DMS153 (cell line): Measurements from ENCODE around the gene KRT78.
"Not testable (repeated sequence)": the region's sequence is repeated elsewhere in the genome, so short reads cannot be mapped to it uniquely, and the experiment has no call there.

Experiments
- DNase-seq: peaks from one replicate; lab custom pipeline; 2025; lab: John Stamatoyannopoulos, UW

Gene KRT78, protein sequence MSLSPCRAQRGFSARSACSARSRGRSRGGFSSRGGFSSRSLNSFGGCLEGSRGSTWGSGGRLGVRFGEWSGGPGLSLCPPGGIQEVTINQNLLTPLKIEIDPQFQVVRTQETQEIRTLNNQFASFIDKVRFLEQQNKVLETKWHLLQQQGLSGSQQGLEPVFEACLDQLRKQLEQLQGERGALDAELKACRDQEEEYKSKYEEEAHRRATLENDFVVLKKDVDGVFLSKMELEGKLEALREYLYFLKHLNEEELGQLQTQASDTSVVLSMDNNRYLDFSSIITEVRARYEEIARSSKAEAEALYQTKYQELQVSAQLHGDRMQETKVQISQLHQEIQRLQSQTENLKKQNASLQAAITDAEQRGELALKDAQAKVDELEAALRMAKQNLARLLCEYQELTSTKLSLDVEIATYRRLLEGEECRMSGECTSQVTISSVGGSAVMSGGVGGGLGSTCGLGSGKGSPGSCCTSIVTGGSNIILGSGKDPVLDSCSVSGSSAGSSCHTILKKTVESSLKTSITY

DNA sequence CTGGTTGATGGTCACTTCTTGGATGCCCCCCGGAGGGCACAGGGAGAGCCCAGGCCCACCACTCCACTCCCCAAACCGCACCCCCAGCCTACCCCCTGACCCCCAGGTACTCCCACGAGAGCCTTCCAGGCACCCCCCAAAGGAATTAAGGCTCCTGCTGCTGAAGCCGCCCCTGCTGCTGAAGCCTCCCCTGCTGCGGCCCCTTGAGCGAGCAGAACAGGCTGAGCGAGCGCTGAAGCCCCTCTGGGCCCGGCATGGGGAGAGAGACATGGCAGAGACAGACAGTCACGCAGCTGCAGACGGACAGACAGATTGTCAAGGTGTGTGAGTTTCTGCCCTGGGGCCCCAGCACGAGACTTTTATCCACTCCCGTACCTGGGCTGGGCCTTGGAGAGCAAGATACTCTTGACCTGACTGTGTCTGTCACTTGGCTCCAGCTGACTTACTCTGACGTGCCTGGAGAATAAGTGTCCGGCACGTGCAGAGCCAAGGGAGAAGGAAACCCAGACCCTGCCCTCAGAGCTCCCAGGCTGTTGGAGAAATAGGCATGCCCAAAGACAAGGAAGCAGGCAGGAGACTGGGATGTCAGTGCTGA, at the start of gene KRT78:
KRT78 (minus strand) TSS at position 334 of the 595 bp plus-strand sequence; CDS start at position 270, 64 bp downstream.
- DNase-seq, result no peak

DNA sequence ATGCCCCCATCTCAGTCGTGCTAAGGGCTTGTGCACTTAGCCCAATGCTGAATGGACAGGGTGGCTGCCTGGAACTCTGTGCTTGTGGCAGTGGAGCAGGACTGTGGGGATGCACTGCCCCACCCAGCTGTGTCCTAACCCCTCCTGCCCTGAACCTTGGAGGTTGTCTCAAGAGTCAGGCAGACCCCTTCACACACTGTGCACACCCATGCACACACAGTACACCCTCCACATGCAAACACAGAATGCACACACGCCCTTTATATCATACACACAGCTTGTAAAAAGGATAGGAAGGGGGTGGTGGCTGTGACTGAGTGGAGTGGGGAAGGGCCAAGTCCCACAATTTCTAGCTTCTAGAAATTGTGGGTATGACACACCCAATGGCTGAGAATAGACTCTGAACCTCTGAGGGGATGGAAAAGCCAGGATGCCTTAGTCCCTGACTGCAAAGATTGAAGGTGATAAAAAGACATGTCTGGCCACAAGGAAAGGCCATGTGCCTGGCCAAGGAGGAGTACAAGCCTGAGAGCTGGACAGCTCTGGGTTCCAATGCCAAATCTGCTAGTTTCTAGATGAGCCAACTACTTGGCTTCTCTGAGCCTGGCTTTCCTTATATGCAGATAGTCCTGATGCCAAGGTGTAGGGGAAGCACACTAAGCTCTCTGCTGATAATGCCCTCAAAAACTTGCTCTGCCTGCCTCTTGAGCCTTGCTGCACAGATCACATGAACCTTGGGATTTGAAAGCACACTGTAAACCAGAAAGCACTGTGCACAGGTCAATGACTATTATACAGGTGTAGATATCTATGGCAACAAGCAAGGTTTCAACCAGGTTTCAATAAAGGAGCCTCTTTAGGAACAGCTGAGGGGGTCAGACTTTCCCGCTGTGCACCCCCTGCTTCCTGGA, 47.7 kb upstream of the KRT78 start:
- DNase-seq, result no peak

DNA sequence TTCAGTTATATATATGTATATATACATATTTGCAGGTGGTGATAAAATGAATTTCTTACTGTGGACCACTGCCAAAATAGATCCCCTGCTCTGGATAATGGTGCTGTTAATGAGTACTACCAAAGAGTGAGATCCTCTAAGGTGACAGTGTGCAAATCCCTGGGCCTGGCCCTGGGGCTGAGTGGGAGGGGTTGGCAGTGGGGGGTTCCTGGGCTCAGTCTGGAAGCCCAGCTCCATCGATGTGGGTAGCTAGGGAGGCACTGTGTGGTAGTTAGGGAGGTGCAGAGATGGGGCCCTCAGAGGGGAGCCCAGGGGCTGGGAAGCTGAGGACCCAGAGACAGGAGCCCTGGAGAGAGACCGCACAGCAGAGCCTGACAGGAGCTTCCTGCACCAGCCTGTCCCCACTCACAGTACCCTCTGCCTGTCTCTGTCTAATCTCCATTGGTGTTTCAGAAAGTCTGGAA, 47.0 kb upstream of the KRT78 start:
- DNase-seq, result peak; percentile 76

DNA sequence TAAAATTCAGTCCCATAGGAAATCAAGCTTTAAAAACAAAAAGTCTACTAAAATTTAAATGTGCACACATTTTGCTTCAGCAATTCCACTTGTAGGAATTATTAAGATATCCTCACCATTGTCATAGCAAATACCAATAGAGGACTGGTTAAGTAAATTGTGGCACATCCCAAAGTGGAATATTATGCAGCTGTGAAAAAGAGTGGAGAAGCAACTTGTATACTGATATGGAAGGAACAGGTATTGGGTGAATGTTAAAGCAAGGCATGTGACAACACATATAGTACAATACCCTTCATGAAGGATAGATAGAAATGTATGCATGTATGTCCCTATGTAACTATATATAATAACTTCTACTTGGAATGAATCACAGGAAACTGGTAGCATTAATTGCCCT, 44.2 kb upstream of the KRT78 start:
- no peak for DNase-seq

DNA sequence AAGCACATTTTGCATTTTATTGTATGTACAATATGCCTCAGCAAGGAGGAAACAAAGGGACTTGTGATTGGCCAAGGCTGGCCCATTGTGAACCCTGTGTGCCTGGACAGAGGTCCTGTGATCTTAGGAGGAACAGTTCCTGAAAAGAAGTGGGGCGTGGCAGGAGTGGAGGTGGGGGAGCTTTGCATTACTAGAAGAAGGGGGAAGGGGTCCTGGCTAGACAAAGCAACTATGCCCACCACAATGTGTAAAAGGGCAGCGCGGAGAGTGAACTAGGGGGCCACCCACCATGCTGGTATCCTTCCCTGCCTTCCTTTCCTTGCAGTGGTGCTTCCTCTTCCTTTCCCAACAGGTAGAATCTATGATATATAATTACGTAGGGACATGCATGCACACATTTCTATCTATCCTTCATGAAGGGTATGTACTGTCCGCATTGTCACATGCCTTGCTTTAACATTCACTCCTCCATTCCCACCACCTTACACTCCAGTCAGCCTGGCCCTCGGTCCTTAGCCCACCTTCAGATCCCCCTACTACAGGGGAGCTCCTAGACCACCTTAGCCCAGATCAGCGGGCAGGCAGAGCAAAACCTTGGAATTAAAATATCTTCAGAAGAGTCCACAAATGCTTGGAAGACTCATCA, 43.5 kb upstream of the KRT78 start:
- no peak for DNase-seq

DNA sequence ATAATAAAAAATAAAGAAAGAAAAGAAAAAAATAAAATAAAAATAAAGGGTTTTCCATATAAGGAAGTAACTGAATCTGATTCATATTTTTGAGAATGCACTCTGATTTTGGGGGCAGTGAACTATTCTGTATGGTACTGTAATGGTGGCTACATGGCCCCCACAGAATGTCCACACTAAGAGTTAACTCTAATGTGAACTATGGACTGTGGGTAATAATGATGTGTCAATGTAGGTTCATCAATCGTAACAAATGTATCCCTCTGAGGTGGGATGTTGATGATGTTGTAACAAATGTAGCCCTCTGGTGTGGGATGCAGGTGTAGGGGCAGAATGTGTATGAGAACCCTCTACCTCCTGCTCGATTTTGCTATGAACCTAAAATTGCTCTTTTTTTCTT, 42.2 kb upstream of the KRT78 start:
- no peak for DNase-seq

DNA sequence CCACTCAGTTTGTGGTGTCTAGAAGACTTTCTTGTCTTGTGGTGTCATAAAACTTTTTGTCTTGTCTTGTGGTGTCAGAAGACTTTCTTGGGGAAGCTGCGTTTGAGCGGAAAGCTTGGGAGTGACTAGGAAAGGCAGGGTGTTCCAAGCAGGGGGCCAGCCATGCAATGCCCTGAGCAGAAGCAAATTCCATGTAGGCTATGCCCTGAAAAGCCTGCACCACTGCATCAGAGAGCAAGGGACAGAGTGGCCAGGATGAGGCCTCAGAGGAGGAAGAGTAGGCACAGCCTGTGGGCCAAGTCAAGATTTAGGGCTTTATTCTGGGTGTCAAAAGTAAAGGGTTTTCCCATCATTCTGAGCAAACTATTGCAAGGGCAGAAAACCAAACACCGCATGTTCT, 41.6 kb upstream of the KRT78 start:
- no peak for DNase-seq

DNA sequence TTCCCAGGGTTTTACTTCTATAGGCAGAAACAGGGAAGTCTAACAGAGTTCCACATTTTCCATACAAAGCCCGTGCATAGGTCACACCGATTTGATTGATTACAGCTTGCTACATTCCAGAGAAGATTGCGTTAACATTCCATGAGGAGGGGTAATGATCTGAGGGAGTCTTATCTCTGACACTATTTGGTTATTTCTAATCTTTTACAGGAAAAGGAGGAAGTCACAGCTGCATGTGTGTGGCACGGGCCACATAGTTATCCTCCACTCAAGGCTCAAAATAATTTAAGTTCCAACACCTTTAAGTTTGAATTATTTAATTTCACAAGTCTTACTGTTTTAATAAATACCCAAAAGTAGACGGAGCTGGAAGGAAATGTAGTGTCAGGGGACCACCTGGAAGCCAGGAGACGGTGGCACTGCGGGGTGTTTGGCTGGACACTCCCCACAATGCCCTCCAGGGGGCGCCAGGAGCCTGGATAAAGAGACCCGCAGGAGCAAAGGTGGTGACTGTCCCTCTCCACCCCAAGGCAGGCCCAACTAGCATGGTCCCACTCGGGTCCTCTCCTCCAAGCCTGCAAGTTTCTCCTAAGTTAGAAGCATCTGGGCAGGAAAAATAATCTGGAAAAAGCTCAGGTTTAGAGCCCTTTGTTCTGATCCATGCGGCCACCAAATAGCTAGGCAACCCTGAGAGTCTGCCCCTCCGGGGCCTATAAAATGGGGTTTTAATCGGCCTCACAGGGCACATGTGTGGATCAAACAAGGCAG, 35.9 kb upstream of the KRT78 start:
- peak; percentile 46 for DNase-seq

DNA sequence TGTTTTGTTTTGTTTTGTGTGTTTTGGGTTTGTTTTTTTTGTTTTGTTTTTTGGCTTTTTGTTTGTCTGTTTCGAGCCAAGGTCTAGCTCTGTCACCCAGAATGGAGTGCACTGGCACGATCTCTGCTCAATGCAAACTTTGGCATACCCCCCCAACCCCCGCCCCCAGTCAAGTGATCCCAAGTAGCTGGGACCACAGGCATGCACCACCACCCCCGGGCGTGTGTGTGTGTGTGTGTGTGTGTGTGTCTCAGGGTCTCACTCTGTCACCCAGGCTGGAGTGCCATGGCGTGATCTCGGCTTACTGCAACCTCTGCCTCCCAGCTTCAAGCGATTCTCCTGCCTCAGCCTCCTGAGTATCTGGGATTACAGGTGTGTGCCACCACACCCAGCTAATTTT, 31.7 kb upstream of the KRT78 start:
- not testable (repeated sequence) for DNase-seq

DNA sequence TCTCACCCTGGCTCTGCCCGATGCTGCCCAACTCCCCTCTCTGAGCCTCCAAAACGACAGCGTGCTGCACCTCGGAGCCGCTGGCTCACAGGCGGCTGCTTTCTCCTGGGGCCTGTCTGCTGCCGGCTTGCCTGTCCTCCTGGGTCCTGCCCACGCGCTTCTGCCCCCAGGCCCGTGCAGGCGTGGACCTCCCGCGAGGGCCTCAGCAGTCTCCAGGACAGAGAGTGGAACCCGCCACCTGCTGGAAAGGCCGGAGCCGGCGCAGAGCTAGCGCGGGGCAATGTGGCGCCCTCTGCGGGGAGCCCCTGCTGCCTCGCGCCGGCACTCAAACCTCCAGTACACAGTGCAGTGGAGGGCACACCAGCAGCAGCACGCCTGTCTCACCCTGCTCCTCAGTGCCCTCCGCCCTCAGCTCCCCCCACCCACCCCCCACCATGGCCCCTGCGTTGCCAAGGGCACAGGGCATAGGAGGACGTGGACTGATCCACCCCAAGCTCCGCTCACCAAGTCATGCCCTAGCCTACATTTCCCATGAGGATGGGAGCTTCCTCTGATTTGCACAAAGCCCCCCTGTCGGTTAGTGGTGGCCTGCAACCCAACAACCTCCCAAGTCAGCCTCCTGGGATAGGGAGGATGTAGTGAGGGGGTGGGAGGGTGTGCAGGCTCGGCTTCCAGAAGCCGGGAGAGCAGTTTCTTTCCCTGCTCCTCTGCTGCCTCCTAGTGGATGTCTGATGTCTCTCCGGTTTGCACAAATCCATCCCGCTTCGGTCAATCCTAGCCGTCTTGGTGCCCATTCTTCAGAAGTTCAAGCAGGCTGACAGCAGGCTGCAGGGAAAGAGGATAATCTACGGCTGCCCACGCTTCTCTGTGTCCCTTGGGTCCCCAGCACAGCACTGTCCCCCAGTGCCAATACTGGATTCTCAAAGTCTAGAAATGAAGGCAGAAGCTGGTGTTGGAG, 30.9 kb upstream of the KRT78 start:
- peak; percentile 89 for DNase-seq

DNA sequence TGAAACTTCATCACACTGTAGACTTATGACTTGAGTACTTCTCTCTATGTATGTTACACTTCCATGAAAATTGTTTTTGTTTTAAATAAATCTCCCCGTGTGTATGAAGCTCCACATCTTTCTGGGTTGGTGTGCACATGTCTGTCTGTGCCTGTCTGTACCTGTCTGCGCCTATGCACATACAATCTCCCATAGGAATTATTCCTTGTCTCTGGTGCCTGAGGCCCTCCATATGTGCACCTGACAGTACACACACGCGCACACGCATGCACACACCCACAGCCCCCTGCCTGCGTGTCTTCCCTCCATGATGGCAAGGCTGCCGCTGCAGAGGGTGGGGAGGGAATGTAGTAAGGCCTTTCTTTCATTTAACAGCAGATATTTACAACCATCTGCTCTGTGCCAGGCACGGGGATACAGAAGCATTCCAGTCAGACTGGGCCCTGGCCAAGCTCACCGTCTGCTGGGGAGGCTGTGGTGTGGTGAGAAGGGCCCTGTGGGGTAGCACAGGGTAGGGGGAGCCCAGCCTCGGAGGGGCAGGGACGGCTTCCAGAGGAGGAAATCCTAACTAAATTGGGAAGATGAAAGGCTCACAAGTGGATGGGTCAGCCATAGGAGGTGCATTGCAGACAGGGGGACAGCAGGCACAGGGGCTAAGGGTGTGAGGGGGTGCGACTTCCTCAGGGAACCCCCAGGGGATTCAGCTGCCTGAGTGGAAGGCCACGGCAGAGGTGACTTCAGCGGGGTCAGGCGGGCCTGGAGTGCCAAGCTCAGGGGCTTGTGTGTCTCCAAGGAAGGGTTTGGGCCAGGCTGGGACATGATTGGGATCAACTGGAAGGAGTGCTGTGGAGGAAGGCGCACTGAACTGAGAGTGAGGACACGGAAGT, 30.0 kb upstream of the KRT78 start:
- DNase-seq, result no peak

DNA sequence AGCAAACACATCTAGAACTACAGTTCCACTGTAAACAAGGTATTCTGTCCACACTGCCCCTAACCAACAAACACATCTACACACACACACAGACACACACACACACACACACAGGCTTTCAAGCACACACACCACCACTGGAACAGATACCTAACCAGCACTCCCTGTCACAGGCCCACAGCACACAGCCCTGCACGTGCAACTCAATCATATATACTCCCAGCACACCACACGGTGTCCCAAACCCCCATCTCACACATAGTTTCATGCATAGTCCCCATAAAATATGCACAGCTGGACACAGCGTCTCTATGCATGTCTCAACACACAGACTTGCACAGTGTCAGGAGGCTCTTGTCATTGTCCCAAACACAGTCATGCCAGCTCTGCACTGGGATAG, 28.4 kb upstream of the KRT78 start:
- no peak for DNase-seq

DNA sequence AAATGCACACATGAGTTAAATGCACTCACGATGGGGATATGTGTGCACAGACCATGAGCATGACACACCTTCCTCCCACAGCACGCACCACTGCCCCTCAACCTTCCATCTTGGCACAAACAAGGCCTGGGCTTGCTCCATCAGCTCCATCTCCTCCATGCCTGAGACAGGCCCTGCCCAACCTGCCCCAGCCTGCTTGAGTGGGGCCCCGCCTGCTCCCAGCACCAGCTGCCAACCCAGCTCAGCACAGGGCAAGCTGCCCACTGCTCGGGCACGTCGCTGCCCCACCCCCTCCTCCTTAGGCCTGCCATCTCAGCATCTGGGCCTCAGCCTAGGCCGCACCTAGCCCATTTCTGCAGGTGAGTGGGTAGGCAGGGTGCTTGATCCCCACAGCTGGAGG, 27.6 kb upstream of the KRT78 start:
- no peak for DNase-seq

DNA sequence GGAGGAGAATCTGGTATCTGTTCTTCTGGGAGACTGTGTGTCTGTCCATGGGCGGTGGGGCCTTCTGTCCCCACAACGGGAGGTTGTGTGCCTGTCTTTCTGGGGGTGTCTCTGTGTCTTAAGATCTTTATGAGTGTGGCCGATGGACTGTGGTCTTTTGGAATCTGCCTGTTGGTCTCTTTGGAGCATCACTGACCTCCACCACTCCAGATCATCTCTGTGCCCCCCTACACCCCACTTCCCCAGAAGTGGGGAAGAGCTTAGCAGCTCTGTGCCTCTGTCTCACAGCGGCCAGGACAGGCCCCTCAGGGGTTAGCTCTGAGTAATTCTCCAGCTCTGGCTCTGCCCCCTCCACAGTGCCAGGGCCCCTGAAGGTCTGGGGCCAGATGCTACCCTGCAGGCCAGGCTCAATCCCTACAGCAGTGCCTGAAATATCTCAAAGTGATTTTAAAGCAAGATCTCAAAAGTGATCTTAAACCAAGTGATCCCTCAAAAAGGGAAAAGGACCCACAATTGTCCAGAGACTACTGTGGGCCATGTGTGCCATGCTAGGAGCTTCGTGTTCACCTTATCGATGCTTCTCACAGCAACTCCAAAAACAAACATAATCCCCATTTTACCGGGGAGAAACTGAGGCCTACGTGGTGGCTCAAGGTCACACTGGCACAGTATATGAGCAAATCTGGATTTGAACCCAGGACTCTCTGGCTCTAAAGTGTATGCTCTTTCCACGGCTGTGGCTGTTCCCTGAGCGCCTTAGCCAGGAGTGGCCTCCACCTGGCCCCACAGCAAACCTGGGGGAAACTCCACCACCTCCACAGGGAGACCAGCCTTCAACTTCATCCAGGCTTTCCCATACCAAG, 26.0 kb upstream of the KRT78 start:
- no peak for DNase-seq

DNA sequence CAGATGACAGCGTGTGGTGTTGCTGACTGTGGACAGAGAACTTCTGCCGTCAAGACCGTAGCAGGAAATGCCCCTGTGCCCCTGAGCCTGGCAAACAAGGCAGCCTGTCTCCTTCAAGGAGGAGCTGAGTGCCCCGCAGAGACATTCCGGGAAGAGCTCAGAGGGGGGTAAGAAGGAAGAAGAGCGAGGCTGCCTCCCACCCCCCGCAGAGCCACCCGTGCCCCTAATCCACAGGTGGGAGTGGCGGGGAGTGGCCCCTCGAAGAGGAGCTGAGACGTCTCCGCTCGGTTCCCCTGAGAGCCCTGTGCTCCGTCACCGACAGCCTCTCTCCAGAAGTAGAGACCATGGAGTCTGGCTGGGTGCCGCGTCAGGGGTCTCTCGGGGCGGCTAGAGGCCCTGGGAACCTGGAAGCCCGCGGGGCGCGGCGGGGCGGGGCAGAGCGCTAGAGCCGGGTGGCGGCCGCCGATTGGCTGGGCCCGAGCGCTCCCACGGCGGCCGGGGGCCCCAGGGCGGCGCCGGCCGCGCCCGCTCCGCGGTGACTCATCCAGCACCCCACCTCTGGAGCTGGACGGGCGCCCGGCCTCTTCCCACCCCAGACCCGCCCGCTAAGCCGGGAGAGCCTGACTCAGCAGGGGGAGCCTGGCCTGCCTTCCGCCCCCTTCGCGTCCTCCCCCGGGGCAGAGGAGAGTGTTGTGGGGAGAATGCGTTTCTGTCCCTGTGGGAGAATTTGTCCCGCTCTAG, 25.2 kb upstream of the KRT78 start:
- DNase-seq, result no peak

DNA sequence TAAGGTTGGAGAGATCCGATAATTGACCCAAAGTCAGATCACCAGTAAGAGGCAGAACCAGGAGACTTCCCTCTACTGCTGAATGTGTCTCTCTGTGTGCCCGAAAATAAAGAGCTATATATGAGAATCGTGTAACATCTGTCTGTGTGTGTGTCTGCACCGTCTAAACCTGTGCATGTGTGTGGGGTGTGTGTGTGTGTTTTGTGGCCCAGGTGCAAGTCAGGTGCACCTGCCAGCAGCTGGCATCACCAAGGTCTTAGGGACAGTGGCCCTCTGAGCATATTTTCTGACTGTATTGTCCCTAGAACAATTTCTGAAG, 24.7 kb upstream of the KRT78 start:
- no peak for DNase-seq

DNA sequence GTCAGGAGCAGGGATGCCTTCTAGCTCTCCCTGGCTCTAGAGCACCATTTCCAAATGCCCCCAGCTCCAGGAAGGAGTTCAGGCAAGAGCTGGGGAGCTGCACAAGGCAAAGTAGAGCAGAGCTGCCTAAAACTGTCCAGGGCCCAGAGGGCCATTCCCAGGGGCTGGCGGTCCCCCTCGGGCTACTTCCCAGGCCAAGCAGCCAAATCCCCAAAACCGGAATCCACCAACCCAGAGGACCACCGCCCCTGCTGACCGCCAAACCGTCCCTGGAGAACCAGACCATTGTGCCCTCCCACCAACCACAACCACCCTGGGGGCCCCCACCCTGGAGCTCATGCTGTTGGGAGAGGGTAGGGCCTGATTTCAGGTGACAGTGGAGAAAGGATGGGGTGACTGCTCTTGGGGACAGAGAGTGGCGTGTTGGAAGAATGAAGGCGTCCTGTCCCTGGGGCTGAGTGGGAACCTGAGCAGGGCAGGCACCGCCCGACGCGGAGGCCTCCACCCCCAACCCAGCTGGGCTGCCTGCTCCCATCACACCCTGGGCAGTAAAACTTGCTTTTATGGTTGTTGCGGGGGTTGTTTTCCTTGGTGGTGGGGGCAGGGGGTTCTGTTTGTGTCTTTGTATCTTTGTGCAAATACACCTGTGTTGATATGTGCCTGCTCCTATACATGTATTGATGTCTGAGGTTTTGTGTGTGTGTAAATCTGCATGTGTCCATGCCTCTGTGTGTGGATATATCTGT, 24.0 kb upstream of the KRT78 start:
- DNase-seq, result no peak
